ENCODE results near the gene GPX3. TPM values are rescaled to one million over a fixed set of nuclear protein-coding genes. Genes with fewer than 3 reads are reported as not detected.

GPX3 gene
- total and polyA plus RNA-seq, 2 of the 8 experiments (the other 6 are each of a cell fraction or from before 2014, with no cell fraction given) = 27.8 to 77.9 TPM

- Histone ChIP-seq H3K9me3 (ENCODE audit: insufficient read depth in 2 of 2, low read depth in 1 of 2, low read length in 1 of 2) (no peaks in the 10 kb centered on the region), H2BK120ac (replicated peaks; ENCODE audit: low read depth, low read length) (no peak overlapping the region), H2BK5ac (ENCODE audit: low read depth, low read length) (no peak overlapping the region), H3K27me3 (replicated peaks in 1 of 4; ENCODE audit: control insufficient read depth in 3 of 4, extremely low read depth in 1 of 4, insufficient read depth in 3 of 4, low read length in 3 of 4) (peaks cover 0 to 8% (median 5%) of the 10 kb centered on the region in 4 experiments; a peak in 6 of 7 replicates), H3K79me2 (ENCODE audit: control insufficient read depth in 1 of 2, insufficient read depth in 2 of 2, low read length in 2 of 2) (no peaks in the 10 kb centered on the region), H2AFZ (ENCODE audit: low read length) (no peak overlapping the region), H3K4ac (replicated peaks; ENCODE audit: insufficient read length, low read depth, low read length) (no peak overlapping the region), H3K4me1 (replicated peaks in 1 of 4; ENCODE audit: control insufficient read depth in 3 of 4, insufficient read depth in 4 of 4, low read length in 3 of 4) (peaks cover 0 to 1% (median 0%) of the 10 kb centered on the region in 4 experiments; a peak in 1 of 7 replicates), H4K5ac (ENCODE audit: insufficient read length, low read depth, low read length) (no peak overlapping the region), H2AK5ac (ENCODE audit: low read depth, low read length) (no peak overlapping the region), H2BK12ac (ENCODE audit: low read depth, low read length) (no peak overlapping the region), H3K36me3 (ENCODE audit: control insufficient read depth in 2 of 4, insufficient read depth in 4 of 4, low read length in 3 of 4) (peaks cover 0 to 3% (median 0%) of the 10 kb centered on the region in 4 experiments; a peak in 2 of 8 replicates), H3K56ac (replicated peaks; ENCODE audit: insufficient read length, low read depth, low read length) (no peak overlapping the region), H3K4me2 (ENCODE audit: insufficient read depth in 1 of 2, low read depth in 2 of 2, low read length in 2 of 2) (no peak overlapping the region), H3K79me1 (ENCODE audit: low read depth, low read length) (no peaks in the 10 kb centered on the region; the same call in 1 of the 2 replicates), H2BK20ac (ENCODE audit: low read length) (no peak overlapping the region), H3K23ac (ENCODE audit: insufficient read length) (no peak overlapping the region), H4K91ac (replicated peaks; ENCODE audit: insufficient read length, low read length) (no peak overlapping the region), H3K9ac (replicated peaks in 1 of 4; ENCODE audit: extremely low read depth in 1 of 4, low read depth in 3 of 4, low read length in 3 of 4) (no peak overlapping the region), H4K20me1 (replicated peaks in 1 of 2; ENCODE audit: control insufficient read depth in 1 of 2, insufficient read depth in 2 of 2, low read length in 2 of 2) (peaks cover 0 to 3% of the 10 kb centered on the region in 2 experiments), H3K23me2 (ENCODE audit: low read depth, low read length) (peaks cover 8% of the 10 kb centered on the region; the same call in 1 of the 2 replicates), H4K8ac (ENCODE audit: extremely low read depth, insufficient read depth, low read length) (no peak overlapping the region), H3K4me3 (ENCODE audit: extremely low read depth in 1 of 4, insufficient read depth in 2 of 4, low read depth in 3 of 4, low read length in 4 of 4) (no peak overlapping the region), H3K27ac (ENCODE audit: low read depth, low read length) (no peak overlapping the region), H3K18ac (ENCODE audit: extremely low read depth, low read length) (no peak overlapping the region), H3K14ac (ENCODE audit: insufficient read length) (no peak overlapping the region), H2BK15ac (ENCODE audit: low read length) (no peak overlapping the region)
- POLR2A ChIA-PET (ENCODE audit: partially characterized antibody) = no interaction called here
- DNase-seq (ENCODE audit: low read depth in 1 of 2, low spot score in 2 of 2) (no peak), FAIRE-seq (no peak)
- WGBS, 2 experiments (ENCODE audit: extremely low coverage in 1 of 2, insufficient coverage in 1 of 2, insufficient read length in 1 of 2, insufficient replicate concordance in 2 of 2, low coverage in 1 of 2, low lambda C conversion rate in 2 of 2, missing lambda C conversion rate in 1 of 2) = 91% methylated on average over 8 of the region's 8 CpGs; no CpG with 5 or more reads in 1 of the 2 experiments
- CTCF ChIA-PET (ENCODE audit: partially characterized antibody) = interaction anchor here (1.6 to 5.2 kb wide), 2 partner anchors 12 to 25 kb away, joined by 3 to 25 read pairs; no protein-coding TSS in a partner anchor
- TF ChIP-seq NANOG (IDR thresholded peaks at IDR 0.05; ENCODE audit: insufficient read depth, low read depth, low read length, poor library complexity, severe bottlenecking) (no peak), SIN3A (conservative IDR thresholded peaks at IDR 0.05 in 1 of 2, IDR thresholded peaks at IDR 0.05 in 1 of 2; ENCODE audit: low read depth in 1 of 2, low read length in 2 of 2) (no peak), SUZ12 (IDR thresholded peaks at IDR 0.05; ENCODE audit: low read length) (no peak)
Observed at GRCh38 chr5:151023651-151024050, 3.3 kb downstream of the GPX3 start.
